HL-60 (cell line): ENCODE data around the gene AAK1.
"Not testable (repeated sequence)": the region's sequence is repeated elsewhere in the genome, so short reads cannot be mapped to it uniquely, and the experiment has no call there.

Source experiments
- TF ChIP-seq, protein P1 (sequence below): IDR thresholded peaks from one replicate; pipeline ENCODE4 v1.5.1; 2011; ENCODE audit warnings: low read length, control low read depth, inconsistent platforms; ENCODE audit not compliant: insufficient read depth
- TF ChIP-seq, protein P2 (sequence below): IDR thresholded peaks from 2 replicates; pipeline ENCODE4 v1.6.1; 2012; ENCODE audit warnings: low read depth; ENCODE audit not compliant: insufficient replicate concordance

DNA sequence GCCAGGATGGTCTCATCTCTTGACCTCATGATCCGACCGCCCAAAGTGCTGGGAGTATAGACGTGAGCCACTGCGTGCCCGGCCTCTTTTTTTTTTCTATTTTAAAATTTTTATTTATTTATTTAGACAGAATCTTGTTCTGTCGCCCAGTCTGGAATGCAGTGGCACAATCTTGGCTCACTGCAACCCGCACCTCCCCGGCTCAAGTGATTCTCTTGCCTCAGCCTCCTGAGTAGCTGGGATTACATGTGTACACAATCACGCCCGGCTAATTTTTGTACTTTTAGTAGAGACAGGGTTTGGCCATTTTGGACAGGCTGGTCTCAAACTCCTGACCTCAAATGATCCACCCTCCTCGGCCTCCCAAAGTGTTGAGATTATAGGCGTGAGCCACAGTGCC is 93.0 kb downstream of the AAK1 start:
- TF ChIP-seq, protein P1, sequence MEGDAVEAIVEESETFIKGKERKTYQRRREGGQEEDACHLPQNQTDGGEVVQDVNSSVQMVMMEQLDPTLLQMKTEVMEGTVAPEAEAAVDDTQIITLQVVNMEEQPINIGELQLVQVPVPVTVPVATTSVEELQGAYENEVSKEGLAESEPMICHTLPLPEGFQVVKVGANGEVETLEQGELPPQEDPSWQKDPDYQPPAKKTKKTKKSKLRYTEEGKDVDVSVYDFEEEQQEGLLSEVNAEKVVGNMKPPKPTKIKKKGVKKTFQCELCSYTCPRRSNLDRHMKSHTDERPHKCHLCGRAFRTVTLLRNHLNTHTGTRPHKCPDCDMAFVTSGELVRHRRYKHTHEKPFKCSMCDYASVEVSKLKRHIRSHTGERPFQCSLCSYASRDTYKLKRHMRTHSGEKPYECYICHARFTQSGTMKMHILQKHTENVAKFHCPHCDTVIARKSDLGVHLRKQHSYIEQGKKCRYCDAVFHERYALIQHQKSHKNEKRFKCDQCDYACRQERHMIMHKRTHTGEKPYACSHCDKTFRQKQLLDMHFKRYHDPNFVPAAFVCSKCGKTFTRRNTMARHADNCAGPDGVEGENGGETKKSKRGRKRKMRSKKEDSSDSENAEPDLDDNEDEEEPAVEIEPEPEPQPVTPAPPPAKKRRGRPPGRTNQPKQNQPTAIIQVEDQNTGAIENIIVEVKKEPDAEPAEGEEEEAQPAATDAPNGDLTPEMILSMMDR = not testable (repeated sequence)
- TF ChIP-seq, protein P2, sequence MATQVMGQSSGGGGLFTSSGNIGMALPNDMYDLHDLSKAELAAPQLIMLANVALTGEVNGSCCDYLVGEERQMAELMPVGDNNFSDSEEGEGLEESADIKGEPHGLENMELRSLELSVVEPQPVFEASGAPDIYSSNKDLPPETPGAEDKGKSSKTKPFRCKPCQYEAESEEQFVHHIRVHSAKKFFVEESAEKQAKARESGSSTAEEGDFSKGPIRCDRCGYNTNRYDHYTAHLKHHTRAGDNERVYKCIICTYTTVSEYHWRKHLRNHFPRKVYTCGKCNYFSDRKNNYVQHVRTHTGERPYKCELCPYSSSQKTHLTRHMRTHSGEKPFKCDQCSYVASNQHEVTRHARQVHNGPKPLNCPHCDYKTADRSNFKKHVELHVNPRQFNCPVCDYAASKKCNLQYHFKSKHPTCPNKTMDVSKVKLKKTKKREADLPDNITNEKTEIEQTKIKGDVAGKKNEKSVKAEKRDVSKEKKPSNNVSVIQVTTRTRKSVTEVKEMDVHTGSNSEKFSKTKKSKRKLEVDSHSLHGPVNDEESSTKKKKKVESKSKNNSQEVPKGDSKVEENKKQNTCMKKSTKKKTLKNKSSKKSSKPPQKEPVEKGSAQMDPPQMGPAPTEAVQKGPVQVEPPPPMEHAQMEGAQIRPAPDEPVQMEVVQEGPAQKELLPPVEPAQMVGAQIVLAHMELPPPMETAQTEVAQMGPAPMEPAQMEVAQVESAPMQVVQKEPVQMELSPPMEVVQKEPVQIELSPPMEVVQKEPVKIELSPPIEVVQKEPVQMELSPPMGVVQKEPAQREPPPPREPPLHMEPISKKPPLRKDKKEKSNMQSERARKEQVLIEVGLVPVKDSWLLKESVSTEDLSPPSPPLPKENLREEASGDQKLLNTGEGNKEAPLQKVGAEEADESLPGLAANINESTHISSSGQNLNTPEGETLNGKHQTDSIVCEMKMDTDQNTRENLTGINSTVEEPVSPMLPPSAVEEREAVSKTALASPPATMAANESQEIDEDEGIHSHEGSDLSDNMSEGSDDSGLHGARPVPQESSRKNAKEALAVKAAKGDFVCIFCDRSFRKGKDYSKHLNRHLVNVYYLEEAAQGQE = not testable (repeated sequence)
